HG02623 (cell line): ENCODE data around the gene LENEP.

Experiments used
- ATAC-seq: cut with Tn5 transposase; IDR thresholded peaks from one replicate; pipeline ENCODE4 v1.9.1; 2021; ENCODE audit warnings: moderate library complexity; ENCODE audit not compliant: unreplicated experiment

LENEP gene

GRCh38 chr1:154960446-154961136 is 32.8 kb upstream of the LENEP start:
- no peak for ATAC-seq

- peak; percentile 71 for ATAC-seq
Measured at GRCh38 chr1:154961207-154962155, 31.9 kb upstream of the LENEP start, which contains the start of gene PYGO2. Gene PYGO2, minus strand, starts transcription at chr1:154961782. Its CDS starts 206 bp downstream, at chr1:154961576.

GRCh38 chr1:154962156-154962749 is 31.1 kb upstream of the LENEP start:
- peak; percentile 6 for ATAC-seq

GRCh38 chr1:154962795-154963330 is 30.5 kb upstream of the LENEP start:
- no peak for ATAC-seq

GRCh38 chr1:154963643-154964042 is 29.7 kb upstream of the LENEP start:
- no peak for ATAC-seq

- ATAC-seq = no peak
Measured at GRCh38 chr1:154964359-154964758, 29.0 kb upstream of the LENEP start.

- ATAC-seq = no peak
Measured at GRCh38 chr1:154966111-154966510, 27.3 kb upstream of the LENEP start.

- ATAC-seq = no peak
Measured at GRCh38 chr1:154967331-154967950, 25.9 kb upstream of the LENEP start.

GRCh38 chr1:154968731-154969130 is 24.7 kb upstream of the LENEP start:
- no peak for ATAC-seq

GRCh38 chr1:154969246-154969645 is 24.1 kb upstream of the LENEP start:
- ATAC-seq = no peak

- no peak for ATAC-seq
Measured at GRCh38 chr1:154969860-154970452, 23.4 kb upstream of the LENEP start.

- ATAC-seq = no peak
Measured at GRCh38 chr1:154970631-154971340, 22.6 kb upstream of the LENEP start, which contains the start of gene SHC1. Gene SHC1, minus strand, starts transcription at chr1:154970747. Its CDS starts 221 bp downstream, at chr1:154970526.

GRCh38 chr1:154971341-154971998 is 21.9 kb upstream of the LENEP start:
- no peak for ATAC-seq

GRCh38 chr1:154972213-154972516 is 21.2 kb upstream of the LENEP start:
- no peak for ATAC-seq

GRCh38 chr1:154972517-154973343 is 20.7 kb upstream of the LENEP start:
- no peak for ATAC-seq

GRCh38 chr1:154973344-154974101 is 19.9 kb upstream of the LENEP start:
- ATAC-seq = no peak

GRCh38 chr1:154974102-154974807 is 19.1 kb upstream of the LENEP start, which contains the start of gene CKS1B:
Gene CKS1B, plus strand, starts transcription at chr1:154974681. Its CDS starts 65 bp downstream, at chr1:154974746.
- ATAC-seq = peak; percentile 77
